Vagina (tissue), 2 donors: ENCODE measurements around the gene NEDD9. TPM values are rescaled to one million over a fixed set of nuclear protein-coding genes. Genes with fewer than 3 reads are reported as not detected.

Source experiments
- DNase-seq, 2 donors: peaks; one replicate each; pipeline ENCODE4 v3.0.0-alpha.2; 2017; ENCODE audit errors: extremely low spot score in 2 of 2
- H3K27ac ChIP-seq: fragments of 200-600 bp; sonication (generic); one replicate; pipeline ENCODE4 v1.5.1; 2019
- H3K27me3 ChIP-seq: fragments of 200-600 bp; sonication (generic); one replicate; pipeline ENCODE4 v1.5.1; 2019
- H3K36me3 ChIP-seq, 2 donors: fragments of 200-600 bp; sonication (generic); one replicate each; pipeline ENCODE4 v1.5.1; 2017 to 2019
- H3K4me1 ChIP-seq: fragments of 200-600 bp; sonication (generic); one replicate; pipeline ENCODE4 v1.5.1; 2019
- H3K4me3 ChIP-seq, 2 donors: fragments of 200-600 bp; sonication (generic); 1 replicate in 1 of 2; 2 replicates in 1 of 2; pipeline ENCODE4 v1.5.1; 2016 to 2019
- H3K9me3 ChIP-seq: fragments of 200-600 bp; sonication (generic); one replicate; pipeline ENCODE4 v1.5.1; 2019
- CTCF ChIP-seq, 3 experiments: fragments of 450-650 bp in 2 of 3; fragments of 200-600 bp in 1 of 3; sonication (generic) in 1 of 3; IDR thresholded peaks; one replicate each; pipeline ENCODE4 v1.5.1; 2017 to 2019; ENCODE audit warnings: antibody characterized with exemption in 3 of 3, mild to moderate bottlenecking in 2 of 3, moderate library complexity in 2 of 3
- POLR2A ChIP-seq, 2 donors: fragments of 450-650 bp; IDR thresholded peaks; one replicate each; pipeline ENCODE4 v1.6.1; 2017; ENCODE audit warnings: antibody characterized with exemption in 2 of 2, mild to moderate bottlenecking in 2 of 2, moderate library complexity in 2 of 2
- POLR2AphosphoS5 ChIP-seq, 2 donors: sonication (generic); formaldehyde crosslinking; IDR thresholded peaks; one replicate each; pipeline ENCODE4 v1.9.0; 2017; ENCODE audit warnings: antibody characterized with exemption in 2 of 2, mild to moderate bottlenecking in 2 of 2, low read depth in 1 of 2; ENCODE audit not compliant: insufficient read depth in 1 of 2
- intact Hi-C: fragments of 100-400 bp; cut with DNase I; formaldehyde crosslinking; loops from one replicate; pipeline ENCODE4 v1.15.1; 2023
- total RNA-seq: library from RNA; depleted of rRNA; stranded (reverse); fragments of >200 nt; gene quantifications from one replicate; pipeline ENCODE4 v1.2.3, GENCODE V29; 2016

Gene NEDD9
- total RNA-seq, 1 donor from 2014 or later: 45.4 TPM

- peaks cover 43% of the 10 kb centered on the region for H3K4me1 ChIP-seq
- H3K4me3 ChIP-seq: no peak overlapping the region
- intact Hi-C loops: loop anchor here (10.0 kb wide), 1 partner anchor 130 kb away; no protein-coding TSS in a partner anchor
- H3K27ac ChIP-seq: no peak overlapping the region
- no peaks in the 10 kb centered on the region for H3K27me3 ChIP-seq
- H3K9me3 ChIP-seq: no peaks in the 10 kb centered on the region
- DNase-seq: no peak
- no peaks in the 10 kb centered on the region for H3K36me3 ChIP-seq
- TF ChIP-seq CTCF (IDR thresholded peaks at IDR 0.05) (no peak), POLR2AphosphoS5 (IDR thresholded peaks at IDR 0.05; ENCODE audit: insufficient read depth in 1 of 2, low read depth in 1 of 2) (no peak), POLR2A (IDR thresholded peaks at IDR 0.05) (no peak)
These were observed 2.6 kb upstream of the NEDD9 start for GRCh38 chr6:11235062-11235461.

GRCh38 chr6:11233673-11234573, 1.5 kb upstream of the NEDD9 start:
- no peaks in the 10 kb centered on the region for H3K27me3 ChIP-seq
- TF ChIP-seq POLR2AphosphoS5 (IDR thresholded peaks at IDR 0.05; ENCODE audit: insufficient read depth in 1 of 2, low read depth in 1 of 2) (no peak), POLR2A (IDR thresholded peaks at IDR 0.05) (no peak), CTCF (IDR thresholded peaks at IDR 0.05) (no peak)
- no peak for DNase-seq
- H3K27ac ChIP-seq: peak overlapping the region; percentile 90
- peaks cover 55% of the 10 kb centered on the region for H3K4me1 ChIP-seq
- no peaks in the 10 kb centered on the region for H3K9me3 ChIP-seq
- peak overlapping the region in 1 of 2 donors; percentile 56 for H3K4me3 ChIP-seq
- H3K36me3 ChIP-seq: no peaks in the 10 kb centered on the region
- intact Hi-C loops: loop anchor here (10.0 kb wide), 1 partner anchor 131 kb away; no protein-coding TSS in a partner anchor

- Histone ChIP-seq H3K4me1 (peaks cover 55% of the 10 kb centered on the region), H3K36me3 (no peaks in the 10 kb centered on the region), H3K27me3 (no peaks in the 10 kb centered on the region), H3K27ac (peak overlapping the region; percentile 90), H3K4me3 (peak overlapping the region; percentile 45 to 56), H3K9me3 (no peaks in the 10 kb centered on the region)
- intact Hi-C loops: loop anchor here (10.0 kb wide), 1 partner anchor 132 kb away; no protein-coding TSS in a partner anchor
- TF ChIP-seq POLR2AphosphoS5 (IDR thresholded peaks at IDR 0.05; ENCODE audit: insufficient read depth in 1 of 2, low read depth in 1 of 2): peak in 1 of 2 donors; percentile 40
- no peak for TF ChIP-seq POLR2A (IDR thresholded peaks at IDR 0.05)
- DNase-seq: no peak
These were observed 530 bp upstream of the NEDD9 start for GRCh38 chr6:11232770-11233626.

DNA sequence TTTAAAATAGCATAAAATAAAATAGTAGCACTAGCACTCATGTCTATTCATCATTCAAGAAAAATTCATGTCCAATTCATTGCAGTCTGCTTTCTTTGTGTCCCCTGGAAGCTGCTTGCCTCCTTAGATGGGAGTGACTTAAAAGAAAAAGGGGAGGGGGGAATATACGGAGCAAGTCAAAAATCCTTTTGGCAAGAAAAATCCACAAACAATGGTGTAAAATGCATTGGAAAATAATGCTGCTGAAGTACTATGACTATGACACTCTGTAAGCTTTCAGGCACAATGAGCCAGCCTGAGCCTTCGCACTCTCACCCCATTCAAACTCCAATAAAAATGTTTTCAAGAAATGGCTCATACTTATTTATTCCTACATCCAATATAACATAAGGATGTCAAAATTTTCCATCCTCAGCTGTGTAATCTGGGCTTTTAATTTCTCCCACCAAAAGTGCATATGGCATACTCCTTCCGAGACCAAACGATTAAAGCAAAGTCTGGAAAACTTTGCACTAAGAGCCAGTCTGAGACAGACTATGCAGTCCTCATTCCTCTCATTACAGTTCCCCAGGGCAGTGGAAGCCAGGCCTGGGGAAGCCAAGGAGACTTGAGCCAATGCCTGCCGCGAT, 790 bp downstream of the NEDD9 start:
- intact Hi-C loops: loop anchor here (10.0 kb wide), 1 partner anchor 133 kb away; no protein-coding TSS in a partner anchor
- no peak for TF ChIP-seq CTCF (IDR thresholded peaks at IDR 0.05)
- peak in 1 of 2 donors; percentile 8 for TF ChIP-seq POLR2AphosphoS5 (IDR thresholded peaks at IDR 0.05; ENCODE audit: insufficient read depth in 1 of 2, low read depth in 1 of 2)
- no peak for TF ChIP-seq POLR2A (IDR thresholded peaks at IDR 0.05)
- Histone ChIP-seq H3K36me3 (no peaks in the 10 kb centered on the region), H3K27me3 (no peaks in the 10 kb centered on the region), H3K4me3 (peak overlapping the region; percentile 45 to 56), H3K27ac (peak overlapping the region; percentile 90), H3K9me3 (no peaks in the 10 kb centered on the region), H3K4me1 (peaks cover 56% of the 10 kb centered on the region)
- DNase-seq: no peak

DNA sequence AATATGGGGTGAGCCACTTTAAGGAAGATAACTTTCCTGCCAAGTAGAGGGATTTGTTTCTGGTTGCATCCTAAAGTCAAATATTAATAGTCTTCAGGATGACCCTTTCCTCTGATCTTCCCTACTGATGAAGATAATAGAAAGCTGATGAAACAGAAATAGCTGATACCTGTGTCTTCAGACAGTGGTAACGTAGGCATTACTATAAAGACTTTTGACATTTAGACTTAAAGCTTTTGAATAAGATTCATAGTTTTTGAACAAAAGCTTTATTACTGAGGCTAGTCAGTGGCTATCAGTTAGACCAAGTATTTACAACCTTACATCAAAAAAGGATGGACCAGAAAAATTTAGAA, 1.4 kb downstream of the NEDD9 start:
- Histone ChIP-seq H3K36me3 (no peaks in the 10 kb centered on the region), H3K4me1 (peaks cover 50% of the 10 kb centered on the region), H3K27ac (peak overlapping the region; percentile 90), H3K9me3 (no peaks in the 10 kb centered on the region), H3K27me3 (no peaks in the 10 kb centered on the region), H3K4me3 (peak overlapping the region; percentile 45 to 56)
- TF ChIP-seq POLR2AphosphoS5 (IDR thresholded peaks at IDR 0.05; ENCODE audit: insufficient read depth in 1 of 2, low read depth in 1 of 2): no peak
- no peak for TF ChIP-seq POLR2A (IDR thresholded peaks at IDR 0.05)
- TF ChIP-seq CTCF (IDR thresholded peaks at IDR 0.05): no peak
- intact Hi-C loops: loop anchor here (10.0 kb wide), 1 partner anchor 134 kb away; no protein-coding TSS in a partner anchor
- no peak for DNase-seq
